H1 (cell line): ENCODE data around the gene LSM3. TPM values are rescaled to one million over a fixed set of nuclear protein-coding genes. Genes with fewer than 3 reads are reported as not detected.

Experiments used
- CTCF ChIA-PET: fragments of 300-600 bp; sonication (Branson Sonifier 250); formaldehyde crosslinking; loops from one replicate; lab custom pipeline; 2021; ENCODE audit not compliant: partially characterized antibody; lab: Charles Lee
- POLR2A ChIA-PET: fragments of 300-600 bp; sonication (Branson Sonifier 250); formaldehyde crosslinking; loops from one replicate; lab custom pipeline; 2021; ENCODE audit warnings: inconsistent platforms; ENCODE audit not compliant: partially characterized antibody; lab: Charles Lee
- DNase-seq, 2 experiments: peaks; one replicate each; pipeline versions ENCODE4 v3.0.0 to v3.0.0-alpha.2; 2010 to 2022; ENCODE audit warnings: low spot score in 2 of 2, low read depth in 1 of 2, mixed read lengths in 1 of 2
- FAIRE-seq: peaks from 2 replicates; lab custom pipeline; 2011; peaks lifted over from hg19 to GRCh38; lab: Jason Lieb, UNC
- H2AFZ ChIP-seq: 2 replicates; pipeline ENCODE4 v1.8.1; 2012; ENCODE audit warnings: low read length, inconsistent platforms
- H2AK5ac ChIP-seq: 2 replicates; pipeline ENCODE4 v1.6.1; 2013; ENCODE audit warnings: low read depth, low read length
- H2BK120ac ChIP-seq: replicated peaks from 2 replicates; pipeline ENCODE3; 2013; ENCODE audit warnings: low read depth, low read length, inconsistent platforms
- H2BK12ac ChIP-seq: 2 replicates; pipeline ENCODE4 v1.6.1; 2013; ENCODE audit warnings: low read depth, low read length
- H2BK15ac ChIP-seq: 2 replicates; pipeline ENCODE4 v1.6.1; 2013; ENCODE audit warnings: low read length
- H2BK20ac ChIP-seq: 2 replicates; pipeline ENCODE4 v1.6.1; 2013; ENCODE audit warnings: low read length
- H2BK5ac ChIP-seq: 2 replicates; pipeline ENCODE4 v1.6.1; 2013; ENCODE audit warnings: low read depth, low read length
- H3K14ac ChIP-seq: 2 replicates; pipeline ENCODE4 v1.6.1; 2013; ENCODE audit warnings: inconsistent platforms; ENCODE audit not compliant: insufficient read length
- H3K18ac ChIP-seq: 2 replicates; pipeline ENCODE4 v1.6.1; 2013; ENCODE audit warnings: low read length; ENCODE audit errors: extremely low read depth
- H3K23ac ChIP-seq: 2 replicates; pipeline ENCODE4 v1.6.1; 2013; ENCODE audit warnings: inconsistent platforms; ENCODE audit not compliant: insufficient read length
- H3K23me2 ChIP-seq: 2 replicates; pipeline ENCODE4 v1.6.1; 2013; ENCODE audit warnings: low read depth, low read length
- H3K27ac ChIP-seq: 2 replicates; pipeline ENCODE4 v1.6.1; 2011; ENCODE audit warnings: low read depth, low read length, inconsistent platforms
- H3K27me3 ChIP-seq, 4 experiments: replicated peaks in 1 of 4; 1 replicate in 1 of 4; 2 replicates in 3 of 4; pipeline versions ENCODE4 v1.6.1 to v1.8.1; 2011 to 2013; ENCODE audit warnings: low read length in 3 of 4, mild to moderate bottlenecking in 3 of 4, inconsistent platforms in 2 of 4, mixed read lengths in 2 of 4, moderate library complexity in 1 of 4; ENCODE audit not compliant: control insufficient read depth in 3 of 4, insufficient read depth in 3 of 4; ENCODE audit errors: extremely low read depth in 1 of 4
- H3K36me3 ChIP-seq, 4 experiments: 2 replicates each; pipeline versions ENCODE4 v1.6.1 to v1.8.1; 2011 to 2013; ENCODE audit warnings: mild to moderate bottlenecking in 4 of 4, low read length in 3 of 4, moderate library complexity in 2 of 4, control low read depth in 1 of 4, inconsistent platforms in 1 of 4; ENCODE audit not compliant: insufficient read depth in 4 of 4, control insufficient read depth in 2 of 4
- H3K4ac ChIP-seq: replicated peaks from 2 replicates; pipeline ENCODE3; 2013; ENCODE audit warnings: low read length, low read depth, mixed read lengths, inconsistent platforms; ENCODE audit not compliant: insufficient read length
- H3K4me1 ChIP-seq, 4 experiments: replicated peaks in 1 of 4; 1 replicate in 1 of 4; 2 replicates in 3 of 4; pipeline versions ENCODE4 v1.6.1 to v1.8.1; 2011 to 2013; ENCODE audit warnings: low read length in 3 of 4, inconsistent platforms in 2 of 4, mixed read lengths in 1 of 4; ENCODE audit not compliant: insufficient read depth in 4 of 4, control insufficient read depth in 3 of 4
- H3K4me2 ChIP-seq, 2 experiments: 2 replicates each; pipeline versions ENCODE4 v1.6.1 to v1.8.1; 2011 to 2013; ENCODE audit warnings: low read depth in 2 of 2, low read length in 2 of 2, control low read depth in 1 of 2, inconsistent platforms in 1 of 2, mild to moderate bottlenecking in 1 of 2; ENCODE audit not compliant: insufficient read depth in 1 of 2
- H3K4me3 ChIP-seq, 4 experiments: fragments of 200-600, 300-600 bp in 1 of 4; sonication (generic), shearing (Covaris generic), sonication (Bioruptor Twin) in 1 of 4; 2 replicates each; pipeline versions ENCODE4 v1.5.1 to v1.8.1; 2011 to 2016; ENCODE audit warnings: low read length in 4 of 4, low read depth in 3 of 4, control low read depth in 2 of 4, inconsistent platforms in 2 of 4, mild to moderate bottlenecking in 2 of 4, mixed read lengths in 1 of 4, moderate library complexity in 1 of 4; ENCODE audit not compliant: insufficient read depth in 2 of 4; ENCODE audit errors: extremely low read depth in 1 of 4
- H3K56ac ChIP-seq: replicated peaks from 2 replicates; pipeline ENCODE3; 2013; ENCODE audit warnings: low read depth, mild to moderate bottlenecking, mixed read lengths, low read length, inconsistent platforms; ENCODE audit not compliant: insufficient read length
- H3K79me1 ChIP-seq: 2 replicates; pipeline ENCODE4 v1.6.1; 2013; ENCODE audit warnings: low read depth, low read length, control low read depth
- H3K79me2 ChIP-seq, 2 experiments: 2 replicates each; pipeline versions ENCODE4 v1.6.1 to v1.8.1; 2012 to 2013; ENCODE audit warnings: low read length in 2 of 2, mild to moderate bottlenecking in 2 of 2, inconsistent platforms in 1 of 2; ENCODE audit not compliant: insufficient read depth in 2 of 2, control insufficient read depth in 1 of 2
- H3K9ac ChIP-seq, 4 experiments: replicated peaks in 1 of 4; 1 replicate in 1 of 4; 2 replicates in 3 of 4; pipeline versions ENCODE4 v1.6.1 to v1.8.1; 2011 to 2013; ENCODE audit warnings: low read depth in 3 of 4, low read length in 3 of 4, control low read depth in 2 of 4, mild to moderate bottlenecking in 2 of 4, moderate library complexity in 2 of 4, inconsistent platforms in 1 of 4; ENCODE audit errors: extremely low read depth in 1 of 4
- H3K9me3 ChIP-seq, 2 experiments: 2 replicates each; pipeline versions ENCODE4 v1.6.1 to v1.8.1; 2012 to 2013; ENCODE audit warnings: mild to moderate bottlenecking in 2 of 2, moderate library complexity in 2 of 2, control low read depth in 1 of 2, inconsistent platforms in 1 of 2, low read depth in 1 of 2, low read length in 1 of 2, mixed read lengths in 1 of 2; ENCODE audit not compliant: insufficient read depth in 2 of 2
- H4K20me1 ChIP-seq, 2 experiments: replicated peaks in 1 of 2; 2 replicates each; pipeline versions ENCODE3 to v1.8.1; 2011 to 2013; ENCODE audit warnings: inconsistent platforms in 2 of 2, low read length in 2 of 2, mild to moderate bottlenecking in 1 of 2; ENCODE audit not compliant: insufficient read depth in 2 of 2, control insufficient read depth in 1 of 2
- H4K5ac ChIP-seq: 2 replicates; pipeline ENCODE4 v1.6.1; 2013; ENCODE audit warnings: low read length, low read depth, mixed read lengths, inconsistent platforms; ENCODE audit not compliant: insufficient read length
- H4K8ac ChIP-seq: 2 replicates; pipeline ENCODE4 v1.8.0; 2013; ENCODE audit warnings: mild to moderate bottlenecking, moderate library complexity, low read length, inconsistent platforms; ENCODE audit not compliant: insufficient read depth; ENCODE audit errors: extremely low read depth
- H4K91ac ChIP-seq: replicated peaks from 2 replicates; pipeline ENCODE3; 2013; ENCODE audit warnings: low read length, mixed read lengths, inconsistent platforms; ENCODE audit not compliant: insufficient read length
- CBX8 ChIP-seq: fragments of 300-800, 300-1000 bp; sonication (generic); IDR thresholded peaks from 2 replicates; pipeline ENCODE4 v1.7.1; 2016; ENCODE audit warnings: low read depth, low read length, borderline replicate concordance
- KDM4A ChIP-seq: IDR thresholded peaks from one replicate; pipeline ENCODE4 v1.7.1; 2012; ENCODE audit warnings: low read depth, mild to moderate bottlenecking, moderate library complexity, low read length, inconsistent platforms; ENCODE audit not compliant: severe bottlenecking
- SIN3A ChIP-seq, 2 experiments: IDR thresholded peaks in 1 of 2; conservative IDR thresholded peaks in 1 of 2; 2 replicates each; pipeline ENCODE4 v1.6.1; 2011 to 2012; ENCODE audit warnings: low read length in 2 of 2, improper control_type of control experiment in 1 of 2, low read depth in 1 of 2, mild to moderate bottlenecking in 1 of 2
- WGBS, 2 experiments: shearing (Covaris generic) in 1 of 2; methylation state at CpG; one replicate each; pipeline versions ENCODE4 v1.1.6 to v1.1.7; 2013 to 2015; ENCODE audit warnings: low lambda C conversion rate in 2 of 2, mixed read lengths in 2 of 2, inconsistent platforms in 1 of 2, low coverage in 1 of 2, missing lambda C conversion rate in 1 of 2; ENCODE audit not compliant: insufficient replicate concordance in 2 of 2, insufficient coverage in 1 of 2, insufficient read length in 1 of 2; ENCODE audit errors: extremely low coverage in 1 of 2, missing lambda C conversion rate in 1 of 2; 5-methylcytosine and 5-hydroxymethylcytosine counted together
- polyA plus RNA-seq, 7 experiments: library from polyadenylated mRNA; depleted of rRNA in 3 of 7; stranded (reverse) in 5 of 7; unstranded in 2 of 7; fragments of >200 nt in 5 of 7; fragments of 200-250 nt in 2 of 7; gene quantifications; 1 replicate in 5 of 7; 2 replicates in 1 of 7; 4 replicates in 1 of 7; pipeline versions ENCODE4 v1.2.1 to v1.2.3, GENCODE V29; 2011 to 2013; ENCODE audit warnings: missing spikeins in 2 of 7, mixed read lengths in 2 of 7
- total RNA-seq: library from RNA; stranded (reverse); fragmentation: NEBNext Ultra II Directional; extraction: Animal tissue kit (Norgen Biotek cat#: 25700); gene quantifications from 2 replicates; pipeline ENCODE4 v1.2.1, GENCODE V29; 2021

The LSM3 gene
- total and polyA plus RNA-seq, 2 of the 8 experiments (the other 6 are each of a cell fraction or from before 2014, with no cell fraction given), result 7.1 to 25.4 TPM

DNA sequence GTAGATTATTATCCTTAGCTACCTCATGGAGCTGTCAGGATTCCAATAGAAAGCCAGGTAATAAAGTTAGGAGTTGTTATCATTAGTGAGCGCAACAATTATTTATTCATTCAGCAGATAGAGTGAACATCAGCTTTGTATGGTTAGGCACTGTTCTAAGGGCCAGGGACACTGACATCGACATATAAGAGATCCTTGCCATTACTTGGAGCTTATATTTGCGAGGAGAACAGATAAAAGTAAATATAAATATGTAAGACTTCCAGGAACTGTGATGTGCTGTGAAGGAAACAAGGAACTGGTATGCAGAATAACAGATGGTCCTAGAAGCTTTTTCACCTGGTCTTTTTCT lies 473 bp downstream of the LSM3 start:
- H3K4ac ChIP-seq, result no peak overlapping the region
- H2AK5ac ChIP-seq, result no peak overlapping the region
- H3K4me2 ChIP-seq, result peak overlapping the region; percentile 61 to 99
- H3K4me1 ChIP-seq, result peaks cover 0 to 2% (median under 1%) of the 10 kb centered on the region in 4 experiments; a peak in 3 of 7 replicates
- H3K9me3 ChIP-seq, result no peaks in the 10 kb centered on the region
- H3K56ac ChIP-seq, result no peak overlapping the region
- no peak for FAIRE-seq
- peak overlapping the region; percentile 84 to 91 (median 88) for H3K4me3 ChIP-seq
- peak overlapping the region; percentile 91 to 100 (median 94) for H3K9ac ChIP-seq
- no peak overlapping the region for H2BK15ac ChIP-seq
- H3K27ac ChIP-seq, result peak overlapping the region; percentile 91
- H3K23me2 ChIP-seq, result peaks cover 6% of the 10 kb centered on the region
- H4K20me1 ChIP-seq, result no peaks in the 10 kb centered on the region
- H4K8ac ChIP-seq, result no peak overlapping the region
- H2AFZ ChIP-seq, result 0 out of 2 replicates have a peak overlapping the region, but pooled peaks have one; percentile 67
- no peak for DNase-seq
- ChIA-PET POLR2A (interaction anchor here (0.7 to 2.3 kb wide), 27 partner anchors 9 to 473 kb away, joined by 3 to 13 read pairs (median 4); partner anchors contain the start of genes CCDC174, CHCHD4 and TMEM43), CTCF (interaction anchor here (0.6 to 2.9 kb wide), 5 partner anchors 13 to 288 kb away, joined by 3 to 25 read pairs (median 3); no protein-coding TSS in a partner anchor)
- H2BK120ac ChIP-seq, result no peak overlapping the region
- TF ChIP-seq SIN3A (conservative IDR thresholded peaks at IDR 0.05 in 1 of 2, IDR thresholded peaks at IDR 0.05 in 1 of 2; ENCODE audit: low read depth in 1 of 2, low read length in 2 of 2) (no peak), CBX8 (no peak), KDM4A (no peak)
- H3K79me2 ChIP-seq, result peaks cover 0 to 56% of the 10 kb centered on the region in 2 experiments; a peak in 3 of 4 replicates
- no peak overlapping the region; the same call in 1 of the 2 replicates for H2BK12ac ChIP-seq
- H3K79me1 ChIP-seq, result peaks cover 4% of the 10 kb centered on the region; the same call in 1 of the 2 replicates
- no peak overlapping the region for H3K14ac ChIP-seq
- no peak overlapping the region for H4K5ac ChIP-seq
- peaks cover 3 to 30% (median 13%) of the 10 kb centered on the region in 4 experiments; a peak in 6 of 8 replicates for H3K36me3 ChIP-seq
- no peak overlapping the region for H3K23ac ChIP-seq
- no peak overlapping the region for H4K91ac ChIP-seq
- WGBS, 2 experiments, result 4% methylated on average over 3 of the region's 3 CpGs; no CpG with 5 or more reads in 1 of the 2 experiments
- peak overlapping the region; percentile 90; the same call in 1 of the 2 replicates for H2BK5ac ChIP-seq
- no peaks in the 10 kb centered on the region; a peak in 1 of 7 replicates for H3K27me3 ChIP-seq
- no peak overlapping the region for H2BK20ac ChIP-seq
- no peak overlapping the region for H3K18ac ChIP-seq
